Cardiac fibroblast (primary cell): ENCODE results near the gene COPS9.

ENCODE experiments used
- DNase-seq, 2 donors: peaks; one replicate each; pipeline versions ENCODE4 v3.0.0 to v3.0.0-alpha.2; 2010; ENCODE audit warnings: low read depth in 2 of 2
- H3K4me3 ChIP-seq, 2 donors: replicated peaks in 1 of 2; 1 replicate in 1 of 2; 2 replicates in 1 of 2; pipeline ENCODE4 v1.5.1; 2011; ENCODE audit warnings: low read depth in 2 of 2, low read length in 2 of 2, mild to moderate bottlenecking in 2 of 2, moderate library complexity in 1 of 2
- CTCF ChIP-seq: IDR thresholded peaks from one replicate; pipeline ENCODE4 v1.5.1; 2011; ENCODE audit warnings: low read depth, mild to moderate bottlenecking, low read length, inconsistent platforms

The COPS9 gene

GRCh38 chr2:240144649-240145261 is 8.7 kb upstream of the COPS9 start:
- TF ChIP-seq CTCF: no peak
- no peak for DNase-seq
- H3K4me3 ChIP-seq: no peak overlapping the region

- H3K4me3 ChIP-seq: no peak overlapping the region
- TF ChIP-seq CTCF: peak; percentile 91
- peak; percentile 47 to 53 for DNase-seq
Observed at GRCh38 chr2:240143801-240144648, 7.9 kb upstream of the COPS9 start.

- no peak for DNase-seq
- no peak for TF ChIP-seq CTCF
- H3K4me3 ChIP-seq: no peak overlapping the region
Observed at GRCh38 chr2:240143276-240143675, 7.2 kb upstream of the COPS9 start.

- no peak for DNase-seq
- H3K4me3 ChIP-seq: no peak overlapping the region
- TF ChIP-seq CTCF: no peak
Observed at GRCh38 chr2:240142859-240143258, 6.8 kb upstream of the COPS9 start.

- H3K4me3 ChIP-seq: no peak overlapping the region
- no peak for DNase-seq
- TF ChIP-seq CTCF: no peak
Observed at GRCh38 chr2:240142256-240142775, 6.2 kb upstream of the COPS9 start.

GRCh38 chr2:240141736-240142135 is 5.6 kb upstream of the COPS9 start:
- H3K4me3 ChIP-seq: no peak overlapping the region
- TF ChIP-seq CTCF: no peak
- DNase-seq: no peak
